HUDEP-2 (cell line): ENCODE data around the gene KLF1.
"Not testable (repeated sequence)": the region's sequence is repeated elsewhere in the genome, so short reads cannot be mapped to it uniquely, and the experiment has no call there.

ENCODE experiments used
- DNase-seq, 76 experiments: peaks; one replicate each; lab custom pipeline; 2025; ENCODE audit not compliant: unreplicated experiment in 76 of 76; lab: John Stamatoyannopoulos, UW

The KLF1 gene

GRCh38 chr19:12886969-12887747 is at the start of gene KLF1:
KLF1 (minus strand) TSS chr19:12887201; CDS start chr19:12887140, 61 bp downstream.
- DNase-seq, result peak in 74 of 76 experiments; percentile 76 to 99 (median 95)

- DNase-seq, result peak in 1 of 76 experiments; percentile 41
Measured at GRCh38 chr19:12936582-12936981, 49.6 kb upstream of the KLF1 start.

GRCh38 chr19:12935071-12935470 is 48.1 kb upstream of the KLF1 start:
- no peak for DNase-seq

GRCh38 chr19:12933287-12934072 is 46.5 kb upstream of the KLF1 start, which contains the start of gene FARSA:
FARSA (minus strand) TSS chr19:12933711; CDS start chr19:12933696, 15 bp downstream.
- DNase-seq, result peak in 74 of 76 experiments; percentile 62 to 97 (median 91)

- peak in 4 of 76 experiments; percentile 24 to 56 (median 42) for DNase-seq
Measured at GRCh38 chr19:12932392-12933286, 45.6 kb upstream of the KLF1 start.

- peak in 1 of 76 experiments; percentile 19 for DNase-seq
Measured at GRCh38 chr19:12930002-12930645, 43.1 kb upstream of the KLF1 start.

- no peak for DNase-seq
Measured at GRCh38 chr19:12924621-12925310, 37.8 kb upstream of the KLF1 start.

GRCh38 chr19:12922959-12923358 is 36.0 kb upstream of the KLF1 start:
- DNase-seq, result no peak

- no peak for DNase-seq
Measured at GRCh38 chr19:12921047-12921446, 34.0 kb upstream of the KLF1 start.

- no peak for DNase-seq
Measured at GRCh38 chr19:12918253-12918652, 31.3 kb upstream of the KLF1 start.

GRCh38 chr19:12915860-12916259 is 28.9 kb upstream of the KLF1 start:
- DNase-seq, result not testable (repeated sequence)

GRCh38 chr19:12913851-12914690 is 27.1 kb upstream of the KLF1 start:
- no peak for DNase-seq

- DNase-seq, result no peak
Measured at GRCh38 chr19:12913011-12913561, 26.1 kb upstream of the KLF1 start.

GRCh38 chr19:12912571-12912970 is 25.6 kb upstream of the KLF1 start:
- DNase-seq, result no peak

GRCh38 chr19:12907166-12907565 is 20.2 kb upstream of the KLF1 start:
- no peak for DNase-seq

- DNase-seq, result no peak
Measured at GRCh38 chr19:12899891-12900518, 13.0 kb upstream of the KLF1 start.

- no peak for DNase-seq
Measured at GRCh38 chr19:12896460-12896859, 9.5 kb upstream of the KLF1 start.

- DNase-seq, result no peak
Measured at GRCh38 chr19:12893582-12893981, 6.6 kb upstream of the KLF1 start.
